HG02840 (cell line): ENCODE data around the gene MID1.

Source experiments
- ATAC-seq: cut with Tn5 transposase; IDR thresholded peaks from one replicate; pipeline ENCODE4 v1.9.1; 2021; ENCODE audit warnings: mild to moderate bottlenecking, moderate library complexity, moderate number of reproducible peaks; ENCODE audit not compliant: unreplicated experiment, low FRiP score

The MID1 gene

GRCh38 chrX:10620121-10620699 is at the start of gene MID1:
Gene MID1, minus strand, starts transcription at chrX:10620585. Its CDS starts 53,038 bp downstream, at chrX:10567547.
- ATAC-seq: no peak

GRCh38 chrX:10667143-10667542 is 46.8 kb upstream of the MID1 start:
- no peak for ATAC-seq

- no peak for ATAC-seq
Measured at GRCh38 chrX:10666102-10666501, 45.7 kb upstream of the MID1 start.

- ATAC-seq: no peak
Measured at GRCh38 chrX:10665681-10666080, 45.3 kb upstream of the MID1 start.

GRCh38 chrX:10660171-10660570 is 39.8 kb upstream of the MID1 start:
- ATAC-seq: no peak

GRCh38 chrX:10656214-10656613 is 35.8 kb upstream of the MID1 start:
- ATAC-seq: no peak

GRCh38 chrX:10654960-10655359 is 34.6 kb upstream of the MID1 start:
- no peak for ATAC-seq

GRCh38 chrX:10653302-10653701 is 32.9 kb upstream of the MID1 start:
- ATAC-seq: no peak

- no peak for ATAC-seq
Measured at GRCh38 chrX:10649265-10649664, 28.9 kb upstream of the MID1 start.

GRCh38 chrX:10648614-10649013 is 28.2 kb upstream of the MID1 start:
- ATAC-seq: no peak

- ATAC-seq: no peak
Measured at GRCh38 chrX:10636851-10637250, 16.5 kb upstream of the MID1 start.

GRCh38 chrX:10636337-10636736 is 16.0 kb upstream of the MID1 start:
- no peak for ATAC-seq

- no peak for ATAC-seq
Measured at GRCh38 chrX:10634392-10635161, 14.2 kb upstream of the MID1 start.

GRCh38 chrX:10633722-10634121 is 13.3 kb upstream of the MID1 start:
- no peak for ATAC-seq

GRCh38 chrX:10631416-10632145 is 11.2 kb upstream of the MID1 start:
- no peak for ATAC-seq

- no peak for ATAC-seq
Measured at GRCh38 chrX:10630320-10630719, 9.9 kb upstream of the MID1 start.

GRCh38 chrX:10629905-10630304 is 9.5 kb upstream of the MID1 start:
- ATAC-seq: no peak

GRCh38 chrX:10628906-10629305 is 8.5 kb upstream of the MID1 start:
- ATAC-seq: no peak

GRCh38 chrX:10622197-10622596 is 1.8 kb upstream of the MID1 start:
- ATAC-seq: no peak

GRCh38 chrX:10619425-10620046 is 849 bp downstream of the MID1 start:
- ATAC-seq: no peak

GRCh38 chrX:10618961-10619360 is 1.4 kb downstream of the MID1 start:
- no peak for ATAC-seq
